ENCODE data around the gene SH3TC1. TPM values are rescaled to one million over a fixed set of nuclear protein-coding genes. Genes with fewer than 3 reads are reported as not detected.

SH3TC1 gene
- total RNA-seq, 1 donor from 2014 or later, result 5.4 TPM

DNA sequence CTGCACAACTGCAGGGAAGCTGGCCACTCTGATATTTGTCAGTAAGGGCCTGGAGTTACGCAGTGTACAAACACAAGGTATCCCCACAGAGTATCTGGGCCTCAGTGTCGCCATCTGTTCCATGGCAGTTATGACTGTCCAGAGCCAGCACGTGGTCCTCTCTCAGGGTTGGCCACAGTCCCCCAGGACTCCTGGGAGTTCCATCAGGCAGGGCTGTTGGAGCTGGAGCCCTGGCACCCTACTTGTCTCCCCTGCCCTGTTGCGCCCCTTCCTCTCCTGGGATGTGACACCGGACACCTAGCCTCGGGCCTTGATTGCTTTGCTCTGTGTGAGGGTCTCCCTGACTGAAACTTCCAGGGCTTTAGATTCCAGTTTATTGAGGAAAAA is 78.9 kb downstream of the SH3TC1 start:
- Mint-ChIP-seq H3K4me3 (no peak overlapping the region), H3K36me3 (no peaks in the 10 kb centered on the region), H3K27ac (no peak overlapping the region), H3K4me1 (ENCODE audit: unreplicated experiment) (peaks cover 29% of the 10 kb centered on the region), H3K27me3 (peaks cover 7% of the 10 kb centered on the region), H3K9me3 (no peaks in the 10 kb centered on the region)
- TF ChIP-seq, protein P1, sequence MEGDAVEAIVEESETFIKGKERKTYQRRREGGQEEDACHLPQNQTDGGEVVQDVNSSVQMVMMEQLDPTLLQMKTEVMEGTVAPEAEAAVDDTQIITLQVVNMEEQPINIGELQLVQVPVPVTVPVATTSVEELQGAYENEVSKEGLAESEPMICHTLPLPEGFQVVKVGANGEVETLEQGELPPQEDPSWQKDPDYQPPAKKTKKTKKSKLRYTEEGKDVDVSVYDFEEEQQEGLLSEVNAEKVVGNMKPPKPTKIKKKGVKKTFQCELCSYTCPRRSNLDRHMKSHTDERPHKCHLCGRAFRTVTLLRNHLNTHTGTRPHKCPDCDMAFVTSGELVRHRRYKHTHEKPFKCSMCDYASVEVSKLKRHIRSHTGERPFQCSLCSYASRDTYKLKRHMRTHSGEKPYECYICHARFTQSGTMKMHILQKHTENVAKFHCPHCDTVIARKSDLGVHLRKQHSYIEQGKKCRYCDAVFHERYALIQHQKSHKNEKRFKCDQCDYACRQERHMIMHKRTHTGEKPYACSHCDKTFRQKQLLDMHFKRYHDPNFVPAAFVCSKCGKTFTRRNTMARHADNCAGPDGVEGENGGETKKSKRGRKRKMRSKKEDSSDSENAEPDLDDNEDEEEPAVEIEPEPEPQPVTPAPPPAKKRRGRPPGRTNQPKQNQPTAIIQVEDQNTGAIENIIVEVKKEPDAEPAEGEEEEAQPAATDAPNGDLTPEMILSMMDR (conservative IDR thresholded peaks at IDR 0.05), result no peak
- no peak for DNase-seq (ENCODE audit: extremely low spot score, unreplicated experiment)

DNA sequence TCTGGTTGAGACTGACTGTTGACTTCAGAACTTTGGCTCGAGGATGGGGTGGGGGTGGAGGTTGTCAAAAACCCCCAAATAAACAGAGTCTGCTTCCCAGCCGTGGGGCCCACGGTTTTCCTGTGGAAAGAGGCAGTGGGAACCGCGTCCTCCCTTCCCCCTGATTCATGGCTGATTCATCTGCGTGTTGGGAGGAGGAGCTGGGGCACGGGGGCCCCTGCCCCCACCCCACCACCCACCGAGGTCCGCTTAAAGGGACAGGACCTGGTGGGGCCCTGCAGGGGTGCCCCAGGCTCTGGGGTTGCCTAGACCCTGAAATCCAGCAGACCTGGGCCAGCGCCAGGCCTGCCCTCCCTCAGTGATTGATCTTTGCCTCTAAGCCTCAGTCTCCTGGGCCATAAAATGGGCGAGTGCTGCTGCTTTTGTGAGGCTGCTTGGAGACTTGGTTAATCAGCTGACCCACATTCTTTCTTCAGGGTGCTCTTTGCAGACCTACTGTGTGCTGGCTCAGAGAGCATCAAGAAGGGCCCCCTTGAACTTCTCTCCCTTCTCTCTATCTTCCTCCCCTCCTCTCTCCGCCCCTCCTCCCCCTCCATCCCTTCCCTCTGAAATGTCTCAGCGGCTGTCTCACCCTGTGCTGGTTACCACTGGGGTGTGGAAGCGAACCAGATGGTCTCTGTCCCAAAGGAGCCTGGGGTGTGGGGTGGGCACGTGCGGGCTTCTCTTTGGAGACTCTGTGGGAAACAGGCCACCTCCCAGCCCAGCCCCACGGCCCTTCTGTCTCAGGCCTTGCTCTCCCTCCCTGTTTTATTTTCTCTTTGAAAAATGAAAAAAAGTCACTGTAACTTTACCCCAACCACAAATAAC is 79.6 kb downstream of the SH3TC1 start:
- Mint-ChIP-seq H3K27ac (no peak overlapping the region), H3K9me3 (no peaks in the 10 kb centered on the region)
- no peak for DNase-seq (ENCODE audit: extremely low spot score, unreplicated experiment)

DNA sequence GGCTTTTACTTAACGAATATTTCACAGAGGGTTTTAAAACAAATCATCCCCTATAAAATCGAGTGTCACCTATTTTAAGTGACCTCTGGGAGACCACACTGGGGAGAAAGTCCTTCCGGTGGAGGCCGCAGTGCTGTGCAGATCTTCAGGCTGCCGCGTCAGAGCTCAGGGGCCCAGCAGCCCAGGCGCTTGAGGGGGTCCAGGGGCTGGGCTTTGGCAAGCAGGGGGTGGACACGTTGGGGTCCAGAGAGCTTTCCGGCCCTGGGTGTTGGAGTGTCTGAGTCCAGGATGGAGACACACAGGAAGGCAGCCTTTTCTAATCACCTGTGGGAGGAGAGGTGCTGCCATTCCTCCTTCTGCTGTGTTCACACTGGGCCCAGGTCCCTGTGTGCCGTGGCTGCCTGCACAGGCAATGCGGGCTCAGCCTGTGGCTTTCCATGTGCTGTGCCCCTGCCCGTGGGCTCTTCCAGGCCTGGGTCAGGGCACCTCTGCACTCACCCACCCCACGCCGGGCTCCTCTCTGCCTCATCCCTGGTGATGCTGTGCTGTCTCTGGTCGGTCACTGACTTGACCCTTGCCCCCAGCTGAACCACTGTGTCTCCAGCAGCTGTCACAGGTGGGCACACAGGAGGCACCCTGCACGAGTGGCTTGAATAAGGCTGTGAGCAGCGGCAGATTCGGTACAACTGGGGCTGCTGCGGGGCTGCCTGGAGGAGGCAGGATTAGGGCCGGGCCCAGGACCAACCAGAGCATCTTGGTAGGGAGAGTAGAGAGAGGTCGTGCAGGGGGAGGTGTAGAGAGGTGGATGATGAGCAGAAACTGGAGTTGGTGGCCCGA is 80.4 kb downstream of the SH3TC1 start:
- no peak overlapping the region for H3K27ac Mint-ChIP-seq
- TF ChIP-seq, protein P1 (conservative IDR thresholded peaks at IDR 0.05), result no peak

More for the DNA sequence above, 79.6 kb downstream of the SH3TC1 start:
- H3K36me3 Mint-ChIP-seq, result no peaks in the 10 kb centered on the region
- H3K27me3 Mint-ChIP-seq, result peaks cover 7% of the 10 kb centered on the region
- peaks cover 33% of the 10 kb centered on the region for H3K4me1 Mint-ChIP-seq (ENCODE audit: unreplicated experiment)
- TF ChIP-seq, protein P1 (conservative IDR thresholded peaks at IDR 0.05), result no peak
- H3K4me3 Mint-ChIP-seq, result no peak overlapping the region

GRCh38 chr4:8280158-8280875 is 81.2 kb downstream of the SH3TC1 start:
- H3K36me3 Mint-ChIP-seq, result no peaks in the 10 kb centered on the region
- no peak for DNase-seq (ENCODE audit: extremely low spot score, unreplicated experiment)
- no peak overlapping the region for H3K4me3 Mint-ChIP-seq
- no peaks in the 10 kb centered on the region for H3K9me3 Mint-ChIP-seq
- no peak overlapping the region for H3K27ac Mint-ChIP-seq
- peaks cover 7% of the 10 kb centered on the region for H3K27me3 Mint-ChIP-seq
- TF ChIP-seq, protein P1 (conservative IDR thresholded peaks at IDR 0.05), result no peak
- H3K4me1 Mint-ChIP-seq (ENCODE audit: unreplicated experiment), result peaks cover 21% of the 10 kb centered on the region

More for the DNA sequence above, 80.4 kb downstream of the SH3TC1 start:
- Mint-ChIP-seq H3K4me3 (no peak overlapping the region), H3K36me3 (no peaks in the 10 kb centered on the region), H3K4me1 (ENCODE audit: unreplicated experiment) (peaks cover 29% of the 10 kb centered on the region), H3K27me3 (peaks cover 7% of the 10 kb centered on the region), H3K9me3 (no peaks in the 10 kb centered on the region)
- no peak for DNase-seq (ENCODE audit: extremely low spot score, unreplicated experiment)

GRCh38 chr4:8280876-8281440 is 81.9 kb downstream of the SH3TC1 start:
- Mint-ChIP-seq H3K27me3 (peaks cover 7% of the 10 kb centered on the region), H3K4me1 (ENCODE audit: unreplicated experiment) (peaks cover 20% of the 10 kb centered on the region), H3K4me3 (no peak overlapping the region), H3K27ac (no peak overlapping the region), H3K9me3 (no peaks in the 10 kb centered on the region), H3K36me3 (no peaks in the 10 kb centered on the region)
- DNase-seq (ENCODE audit: extremely low spot score, unreplicated experiment), result no peak
- TF ChIP-seq, protein P1 (conservative IDR thresholded peaks at IDR 0.05), result no peak
